H7 (cell line): ENCODE measurements around the gene ZNF366. TPM values are rescaled to one million over a fixed set of nuclear protein-coding genes. Genes with fewer than 3 reads are reported as not detected.

Source experiments
- DNase-seq: peaks from one replicate; pipeline ENCODE4 v3.0.0; 2012
- H3K27me3 ChIP-seq: 2 replicates; pipeline ENCODE4 v1.6.0; 2011; ENCODE audit warnings: mild to moderate bottlenecking, low read length; ENCODE audit not compliant: control insufficient read depth, insufficient read depth
- H3K36me3 ChIP-seq: replicated peaks from 2 replicates; pipeline ENCODE4 v1.5.1; 2011; ENCODE audit warnings: low read length; ENCODE audit not compliant: control insufficient read depth, insufficient read depth
- H3K4me3 ChIP-seq: 2 replicates; pipeline ENCODE4 v1.5.1; 2011; ENCODE audit warnings: low read depth, mild to moderate bottlenecking, control low read depth, low read length, moderate library complexity; ENCODE audit not compliant: insufficient read depth
- total RNA-seq: library from RNA; depleted of rRNA; stranded (reverse); fragments of >200 nt; shearing (Covaris generic); gene quantifications from 2 replicates; pipeline ENCODE4 v1.2.3, GENCODE V29; 2014

The ZNF366 gene
- total RNA-seq, 1 experiment from 2014 or later = not detected

GRCh38 chr5:72439192-72439591, 68.0 kb downstream of the ZNF366 start:
- DNase-seq = no peak
- Histone ChIP-seq H3K4me3 (no peak overlapping the region), H3K36me3 (no peaks in the 10 kb centered on the region), H3K27me3 (no peaks in the 10 kb centered on the region)

- H3K27me3 ChIP-seq = no peaks in the 10 kb centered on the region
- H3K36me3 ChIP-seq = no peaks in the 10 kb centered on the region
- no peak for DNase-seq
Observed at GRCh38 chr5:72438141-72438540, 69.1 kb downstream of the ZNF366 start.

GRCh38 chr5:72436796-72437471, 70.3 kb downstream of the ZNF366 start:
- DNase-seq = no peak
- Histone ChIP-seq H3K4me3 (no peak overlapping the region), H3K27me3 (no peaks in the 10 kb centered on the region), H3K36me3 (no peaks in the 10 kb centered on the region)

More at GRCh38 chr5:72438141-72438540, 69.1 kb downstream of the ZNF366 start:
- no peak overlapping the region for H3K4me3 ChIP-seq

- H3K4me3 ChIP-seq = no peak overlapping the region
- no peaks in the 10 kb centered on the region for H3K27me3 ChIP-seq
- no peaks in the 10 kb centered on the region for H3K36me3 ChIP-seq
- no peak for DNase-seq
Observed at GRCh38 chr5:72434781-72435437, 72.3 kb downstream of the ZNF366 start.

- Histone ChIP-seq H3K4me3 (no peak overlapping the region), H3K27me3 (no peaks in the 10 kb centered on the region), H3K36me3 (no peaks in the 10 kb centered on the region)
- DNase-seq = no peak
Observed at GRCh38 chr5:72434056-72434780, 73.0 kb downstream of the ZNF366 start.

- DNase-seq = no peak
- Histone ChIP-seq H3K36me3 (no peaks in the 10 kb centered on the region), H3K27me3 (no peaks in the 10 kb centered on the region), H3K4me3 (no peak overlapping the region)
Observed at GRCh38 chr5:72433522-72433921, 73.7 kb downstream of the ZNF366 start.

- H3K36me3 ChIP-seq = no peaks in the 10 kb centered on the region
- H3K4me3 ChIP-seq = no peak overlapping the region
- no peaks in the 10 kb centered on the region for H3K27me3 ChIP-seq
- DNase-seq = no peak
Observed at GRCh38 chr5:72428669-72429068, 78.5 kb downstream of the ZNF366 start.

- peak; percentile 69 for DNase-seq
- H3K27me3 ChIP-seq = no peaks in the 10 kb centered on the region
- H3K4me3 ChIP-seq = no peak overlapping the region
- H3K36me3 ChIP-seq = no peaks in the 10 kb centered on the region
Observed at GRCh38 chr5:72427488-72428437, 79.4 kb downstream of the ZNF366 start.

GRCh38 chr5:72427016-72427415, 80.2 kb downstream of the ZNF366 start:
- H3K4me3 ChIP-seq = no peak overlapping the region

GRCh38 chr5:72426019-72426418, 81.2 kb downstream of the ZNF366 start:
- no peaks in the 10 kb centered on the region for H3K27me3 ChIP-seq
- no peaks in the 10 kb centered on the region for H3K36me3 ChIP-seq
- H3K4me3 ChIP-seq = no peak overlapping the region
- no peak for DNase-seq

More at GRCh38 chr5:72427016-72427415, 80.2 kb downstream of the ZNF366 start:
- Histone ChIP-seq H3K36me3 (no peaks in the 10 kb centered on the region), H3K27me3 (no peaks in the 10 kb centered on the region)
- DNase-seq = no peak

GRCh38 chr5:72418271-72418670, 88.9 kb downstream of the ZNF366 start:
- H3K36me3 ChIP-seq = no peaks in the 10 kb centered on the region
- H3K4me3 ChIP-seq = no peak overlapping the region
- no peak for DNase-seq
- H3K27me3 ChIP-seq = no peaks in the 10 kb centered on the region

- H3K27me3 ChIP-seq = no peaks in the 10 kb centered on the region
- H3K36me3 ChIP-seq = no peaks in the 10 kb centered on the region
- no peak overlapping the region for H3K4me3 ChIP-seq
- DNase-seq = peak; percentile 49
Observed at GRCh38 chr5:72417333-72418062, 89.7 kb downstream of the ZNF366 start.

GRCh38 chr5:72415616-72416325, 91.4 kb downstream of the ZNF366 start:
- Histone ChIP-seq H3K27me3 (no peaks in the 10 kb centered on the region), H3K4me3 (no peak overlapping the region), H3K36me3 (no peaks in the 10 kb centered on the region)
- DNase-seq = no peak
